SU-DHL-6 (cell line): ENCODE measurements around the gene SNAP23.

Experiments used
- CTCF ChIP-seq: fragments of 200-600 bp; sonication (generic); IDR thresholded peaks from one replicate; pipeline ENCODE4 v1.5.1; 2017; ENCODE audit warnings: antibody characterized with exemption, mild to moderate bottlenecking, low read length, moderate library complexity; ENCODE audit not compliant: insufficient read depth, poor library complexity, severe bottlenecking
- EZH2phosphoT487 ChIP-seq: fragments of 200-600 bp; sonication (generic), shearing (Covaris generic); conservative IDR thresholded peaks from 2 replicates; pipeline ENCODE4 v1.6.1; 2018; ENCODE audit warnings: mild to moderate bottlenecking, antibody characterized with exemption, low read length, moderate library complexity, mixed read lengths

DNA sequence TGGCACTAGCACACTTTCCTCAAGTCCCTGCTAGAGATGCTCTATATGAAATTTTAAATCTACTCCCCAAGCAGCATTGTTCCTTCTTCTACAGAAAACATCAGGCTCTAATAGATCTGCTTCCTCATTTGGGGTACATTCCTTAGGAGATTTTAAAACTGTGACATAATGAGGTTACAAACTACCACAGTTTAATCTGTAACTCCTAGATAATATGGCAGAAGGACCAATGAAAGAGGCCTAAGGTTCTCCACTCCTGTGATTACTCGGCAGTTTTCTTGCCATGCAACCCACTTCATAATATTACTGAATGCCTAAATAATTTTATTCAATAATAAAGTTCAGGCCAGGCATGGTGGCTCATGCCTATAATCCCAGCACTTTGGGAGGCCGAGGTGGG, 20.6 kb upstream of the SNAP23 start:
- TF ChIP-seq CTCF (no peak), EZH2phosphoT487 (no peak)
